K562 (cell line): Measurements from ENCODE around the gene CNKSR1. TPM values are rescaled to one million over a fixed set of nuclear protein-coding genes. Genes with fewer than 3 reads are reported as not detected.

ENCODE experiments used
- ATAC-seq: fragments of 200-7000 bp; cut with Tn5 transposase; 3 replicates; pipeline ENCODE4 v1.9.1; 2020; ENCODE audit warnings: moderate library complexity
- BruUV-seq: library from RNA; stranded (reverse); fragments of 400-500 nt; replicated peaks from 2 replicates; lab custom pipeline; 2021; lab: Mats Ljungman, UMichigan
- CTCF ChIA-PET: fragments of 300-600 bp; formaldehyde crosslinking; extraction: SDS; loops from one replicate; lab custom pipeline; 2021; ENCODE audit warnings: low intra/inter-chr PET ratio; lab: Yijun Ruan, JAX
- POLR2A ChIA-PET: fragments of 300-600, 350-650 bp; sonication (Branson Sonifier 250); formaldehyde crosslinking; extraction: SDS; loops from one replicate; lab custom pipeline; 2021; ENCODE audit warnings: antibody characterized with exemption, inconsistent platforms; lab: Yijun Ruan, JAX
- DNase-seq, 4 experiments: peaks; one replicate each; pipeline versions ENCODE4 v3.0.0 to v3.0.0-alpha.2; 2011 to 2018; ENCODE audit warnings: low spot score in 3 of 4, mixed read lengths in 3 of 4; ENCODE audit errors: extremely low read depth in 1 of 4
- FAIRE-seq: peaks from 2 replicates; lab custom pipeline; 2011; peaks lifted over from hg19 to GRCh38; lab: Jason Lieb, UNC
- H2AFZ ChIP-seq: 2 replicates; pipeline ENCODE4 v1.6.0; 2011; ENCODE audit warnings: low read depth, low read length, control low read depth, inconsistent platforms
- H3K27ac ChIP-seq: fragments of 200-600 bp; 3 replicates; pipeline ENCODE4 v1.8.0; 2011; ENCODE audit warnings: low read depth, mild to moderate bottlenecking, control low read depth, inconsistent platforms, low read length, moderate library complexity, mixed read lengths; ENCODE audit errors: extremely low read depth
- H3K27me3 ChIP-seq, 2 experiments: fragments of 300-600 bp in 1 of 2; 2 replicates in 1 of 2; 3 replicates in 1 of 2; pipeline versions ENCODE4 v1.6.0 to v1.8.0; 2011; ENCODE audit warnings: inconsistent platforms in 2 of 2, low read length in 2 of 2, mild to moderate bottlenecking in 1 of 2, mixed read lengths in 1 of 2, moderate library complexity in 1 of 2; ENCODE audit not compliant: control insufficient read depth in 2 of 2, insufficient read depth in 2 of 2
- H3K36me3 ChIP-seq: fragments of 300-600 bp; 3 replicates; pipeline ENCODE4 v1.8.0; 2011; ENCODE audit warnings: mild to moderate bottlenecking, low read length, inconsistent platforms; ENCODE audit not compliant: control insufficient read depth, insufficient read depth
- H3K4me1 ChIP-seq, 2 experiments: fragments of 200-600 bp in 1 of 2; replicated peaks in 1 of 2; 2 replicates in 1 of 2; 3 replicates in 1 of 2; pipeline versions ENCODE4 v1.5.1 to v1.8.0; 2011; ENCODE audit warnings: inconsistent platforms in 2 of 2, low read length in 2 of 2, mild to moderate bottlenecking in 1 of 2, mixed read lengths in 1 of 2, moderate library complexity in 1 of 2; ENCODE audit not compliant: control insufficient read depth in 2 of 2, insufficient read depth in 2 of 2
- H3K4me2 ChIP-seq: 2 replicates; pipeline ENCODE4 v1.6.1; 2011; ENCODE audit warnings: low read length, control low read depth, inconsistent platforms, mixed read lengths; ENCODE audit not compliant: insufficient read depth
- H3K4me3 ChIP-seq: fragments of 200-600 bp; sonication (generic), shearing (Covaris generic); 2 replicates; pipeline ENCODE4 v1.5.1; 2016; ENCODE audit warnings: control low read depth, inconsistent platforms
- H3K79me2 ChIP-seq: fragments of 200-600 bp; 3 replicates; pipeline ENCODE4 v1.8.0; 2011; ENCODE audit warnings: low read length, inconsistent platforms; ENCODE audit not compliant: control insufficient read depth, insufficient read depth
- H3K9ac ChIP-seq, 2 experiments: 2 replicates each; pipeline versions ENCODE4 v1.6.0 to v1.6.1; 2011; ENCODE audit warnings: low read depth in 2 of 2, low read length in 2 of 2, control low read depth in 1 of 2, inconsistent platforms in 1 of 2, mild to moderate bottlenecking in 1 of 2, mixed read lengths in 1 of 2; ENCODE audit not compliant: insufficient read depth in 1 of 2
- H3K9me1 ChIP-seq: one replicate; pipeline ENCODE4 v1.6.0; 2011; ENCODE audit warnings: inconsistent platforms, mild to moderate bottlenecking, low read length, moderate library complexity; ENCODE audit not compliant: control insufficient read depth, insufficient read depth
- H3K9me3 ChIP-seq: replicated peaks from 2 replicates; pipeline ENCODE4 v1.5.1; 2011; ENCODE audit warnings: low read depth, low read length, inconsistent platforms; ENCODE audit not compliant: control insufficient read depth, insufficient read depth
- H4K20me1 ChIP-seq: replicated peaks from 2 replicates; pipeline ENCODE4 v1.6.1; 2011; ENCODE audit warnings: low read length, inconsistent platforms, mixed read lengths; ENCODE audit not compliant: control insufficient read depth, insufficient read depth
- ETS1 ChIP-seq: conservative IDR thresholded peaks from 2 replicates; pipeline ENCODE4 v1.6.1; 2011; ENCODE audit warnings: low read depth, mild to moderate bottlenecking, low read length; ENCODE audit not compliant: control insufficient read depth
- ETV6 ChIP-seq, 3 experiments: fragments of 150-350 bp in 1 of 3; sonication (generic) in 1 of 3; formaldehyde crosslinking in 1 of 3; IDR thresholded peaks; 2 replicates each; pipeline versions ENCODE4 v1.6.1 to v1.8.0; 2014 to 2022; ENCODE audit warnings: borderline replicate concordance in 2 of 3, low read depth in 2 of 3, antibody characterized with exemption in 1 of 3, low read length in 1 of 3, mild to moderate bottlenecking in 1 of 3, missing genetic modification reagents in 1 of 3
- HDGF ChIP-seq: fragments of 450-650 bp; IDR thresholded peaks from 2 replicates; pipeline ENCODE4 v1.6.1; 2016
- HSF4 ChIP-seq: fragments of 250-450 bp; sonication (Bioruptor Pico); IDR thresholded peaks from 2 replicates; pipeline ENCODE4 v2.1.2; 2022; ENCODE audit warnings: mild to moderate bottlenecking, moderate library complexity, borderline replicate concordance
- SMAD2 ChIP-seq: fragments of 150-350 bp; IDR thresholded peaks from 2 replicates; pipeline ENCODE4 v1.6.1; 2014; ENCODE audit warnings: low read depth, mild to moderate bottlenecking, low read length
- SPI1 ChIP-seq: IDR thresholded peaks from 2 replicates; pipeline ENCODE4 v1.6.1; 2011; ENCODE audit warnings: low read depth, low read length, control low read depth, borderline replicate concordance
- ZNF431 ChIP-seq: sonication (generic); formaldehyde crosslinking; IDR thresholded peaks from 2 replicates; pipeline ENCODE4 v1.8.0; 2022; ENCODE audit warnings: mild to moderate bottlenecking, missing genetic modification reagents
- WGBS: fragments of 100-300 bp; shearing (Covaris generic); methylation state at CpG from one replicate; pipeline ENCODE4 v1.1.6; 2016; ENCODE audit warnings: low coverage, mixed read lengths; ENCODE audit not compliant: insufficient coverage; ENCODE audit errors: missing lambda C conversion rate; 5-methylcytosine and 5-hydroxymethylcytosine counted together
- in situ Hi-C: fragments of 300-500 bp; cut with MboI; formaldehyde crosslinking; loops from 4 replicates; pipeline ENCODE4 v1.15.0; 2018; ENCODE audit warnings: inconsistent platforms, mixed read lengths
- intact Hi-C: fragments of 100-400 bp; cut with micrococcal nuclease; formaldehyde crosslinking; loops from 2 replicates; pipeline ENCODE4 v1.14.2; 2022
- polyA plus RNA-seq, 8 experiments: library from polyadenylated mRNA; depleted of rRNA in 4 of 8; stranded (reverse) in 5 of 8; unstranded in 3 of 8; fragments of >200 nt; fragmentation: Nextera tagmentation in 2 of 8; fragmentation: Illumina TruSeq in 1 of 8; extraction: Ambion mirVana in 2 of 8; extraction: Trizol in 1 of 8; gene quantifications; 2 replicates each; pipeline versions ENCODE4 v1.2.1 to v1.2.3, GENCODE V29; 2011 to 2014; ENCODE audit warnings: inconsistent platforms in 1 of 8, missing spikeins in 1 of 8
- total RNA-seq, 7 experiments: library from RNA; depleted of rRNA in 6 of 7; stranded (reverse); fragments of >200 nt in 6 of 7; fragmentation: Illumina TruSeq in 2 of 7; extraction: Trizol in 2 of 7; gene quantifications; 2 replicates each; pipeline versions ENCODE4 v1.2.1 to v1.2.3, GENCODE V29; 2011 to 2021; ENCODE audit warnings: low replicate concordance in 1 of 7
- TF ChIP-seq, protein P1 (sequence below): sonication (generic); formaldehyde crosslinking; IDR thresholded peaks from 2 replicates; pipeline ENCODE4 v1.8.1; 2023; ENCODE audit warnings: mild to moderate bottlenecking, missing genetic modification reagents, moderate library complexity
- TF ChIP-seq, protein P2 (sequence below): fragments of 250-450 bp; sonication (Bioruptor Pico); IDR thresholded peaks from 2 replicates; pipeline ENCODE4 v1.8.0; 2022; ENCODE audit warnings: moderate library complexity, mild to moderate bottlenecking, inconsistent platforms

CNKSR1 gene
- total and polyA plus RNA-seq, 9 of the 15 experiments (the other 6 are each of a cell fraction or from before 2014, with no cell fraction given), result 0.03 to 2.8 (median 1.1) TPM

GRCh38 chr1:26181586-26182382 lies 4.5 kb downstream of the CNKSR1 start:
- TF ChIP-seq SMAD2 (no peak), SPI1 (no peak), ETS1 (no peak), HDGF (no peak), ETV6 (IDR thresholded peaks at IDR 0.05; ENCODE audit: borderline replicate concordance in 1 of 2, low read depth in 2 of 2, low read length in 1 of 2) (no peak), ETV6 (CRISPR knock-in tag; IDR thresholded peaks at IDR 0.05; ENCODE audit: borderline replicate concordance) (no peak), HSF4 (CRISPR knock-in tag) (no peak), ZNF431 (CRISPR knock-in tag) (no peak)
- TF ChIP-seq, protein P1, sequence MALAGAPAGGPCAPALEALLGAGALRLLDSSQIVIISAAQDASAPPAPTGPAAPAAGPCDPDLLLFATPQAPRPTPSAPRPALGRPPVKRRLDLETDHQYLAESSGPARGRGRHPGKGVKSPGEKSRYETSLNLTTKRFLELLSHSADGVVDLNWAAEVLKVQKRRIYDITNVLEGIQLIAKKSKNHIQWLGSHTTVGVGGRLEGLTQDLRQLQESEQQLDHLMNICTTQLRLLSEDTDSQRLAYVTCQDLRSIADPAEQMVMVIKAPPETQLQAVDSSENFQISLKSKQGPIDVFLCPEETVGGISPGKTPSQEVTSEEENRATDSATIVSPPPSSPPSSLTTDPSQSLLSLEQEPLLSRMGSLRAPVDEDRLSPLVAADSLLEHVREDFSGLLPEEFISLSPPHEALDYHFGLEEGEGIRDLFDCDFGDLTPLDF, result no peak
- TF ChIP-seq, protein P2, sequence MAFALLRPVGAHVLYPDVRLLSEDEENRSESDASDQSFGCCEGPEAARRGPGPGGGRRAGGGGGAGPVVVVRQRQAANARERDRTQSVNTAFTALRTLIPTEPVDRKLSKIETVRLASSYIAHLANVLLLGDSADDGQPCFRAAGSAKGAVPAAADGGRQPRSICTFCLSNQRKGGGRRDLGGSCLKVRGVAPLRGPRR (CRISPR knock-in tag), result no peak
- Histone ChIP-seq H3K9me1 (no peaks in the 10 kb centered on the region), H3K4me2 (no peak overlapping the region), H3K9me3 (no peaks in the 10 kb centered on the region), H3K79me2 (no peaks in the 10 kb centered on the region), H4K20me1 (no peaks in the 10 kb centered on the region), H3K9ac (peak overlapping the region in 1 of 2 experiments; percentile 60; a peak in 2 of 4 replicates), H3K4me1 (peaks cover 17 to 31% of the 10 kb centered on the region in 2 experiments), H3K36me3 (no peaks in the 10 kb centered on the region), H3K27me3 (no peaks in the 10 kb centered on the region), H2AFZ (no peak overlapping the region), H3K27ac (no peak overlapping the region), H3K4me3 (no peak overlapping the region)
- in situ Hi-C loops, result no loop called here
- ChIA-PET CTCF (no interaction called here), POLR2A (interaction anchor here (0.6 to 2.1 kb wide), 5 partner anchors 9 to 141 kb away, joined by 3 to 8 read pairs (median 5); partner anchors contain the start of genes ZNF593 and ZNF593OS)
- intact Hi-C loops, result no loop called here
- no TSS peak for BruUV-seq
- 47% methylated on average over 8 of the region's 9 CpGs for WGBS
- FAIRE-seq (no peak), DNase-seq (no peak), ATAC-seq (no peak)
